ENCODE results near the gene CDK5RAP1.
"Not testable (repeated sequence)": the region's sequence is repeated elsewhere in the genome, so short reads cannot be mapped to it uniquely, and the experiment has no call there.

The CDK5RAP1 gene

DNA sequence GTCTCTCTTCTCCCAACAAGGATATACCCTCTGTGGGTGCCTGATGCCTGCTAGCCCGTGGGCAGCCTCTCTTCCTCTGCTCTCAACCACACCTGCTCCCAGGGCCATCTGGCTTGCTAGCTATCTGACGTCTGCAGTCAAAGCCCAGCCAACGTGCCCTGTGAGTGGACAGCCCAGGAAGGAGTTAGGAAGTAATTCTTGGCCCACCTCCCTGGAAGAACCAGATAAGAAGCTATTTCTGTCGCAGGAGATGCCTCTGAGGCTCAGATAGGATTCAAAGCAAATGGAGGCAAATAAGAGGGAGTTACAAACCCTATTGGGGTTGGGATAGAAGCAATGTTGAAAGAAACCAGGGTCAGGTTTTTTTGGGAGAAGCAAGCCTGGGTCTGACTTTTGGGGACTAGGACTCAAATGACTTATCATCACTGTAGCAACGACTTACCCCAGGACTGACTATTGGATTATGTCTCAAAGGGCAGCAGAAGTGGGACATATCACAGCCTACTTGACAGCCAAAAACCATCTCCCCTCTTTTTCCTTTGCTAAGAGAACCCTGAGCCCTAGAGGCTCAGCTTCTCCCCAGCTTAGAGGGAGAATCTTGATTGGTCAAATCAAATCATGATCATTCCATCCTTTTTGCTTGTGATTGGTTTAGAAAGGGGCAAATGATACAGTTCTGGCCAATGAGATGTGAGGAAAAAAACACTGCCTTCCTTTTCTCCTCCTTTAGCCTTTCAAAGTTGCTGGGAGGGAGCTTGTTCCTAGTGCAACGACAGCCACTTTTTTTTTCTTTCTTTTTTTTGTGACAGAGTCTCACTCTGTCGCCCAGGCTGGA lies 18.0 kb upstream of the CDK5RAP1 start:
- DNase-seq: no peak

- DNase-seq: no peak
Observed at GRCh38 chr20:33418033-33418432, 16.7 kb upstream of the CDK5RAP1 start.

DNA sequence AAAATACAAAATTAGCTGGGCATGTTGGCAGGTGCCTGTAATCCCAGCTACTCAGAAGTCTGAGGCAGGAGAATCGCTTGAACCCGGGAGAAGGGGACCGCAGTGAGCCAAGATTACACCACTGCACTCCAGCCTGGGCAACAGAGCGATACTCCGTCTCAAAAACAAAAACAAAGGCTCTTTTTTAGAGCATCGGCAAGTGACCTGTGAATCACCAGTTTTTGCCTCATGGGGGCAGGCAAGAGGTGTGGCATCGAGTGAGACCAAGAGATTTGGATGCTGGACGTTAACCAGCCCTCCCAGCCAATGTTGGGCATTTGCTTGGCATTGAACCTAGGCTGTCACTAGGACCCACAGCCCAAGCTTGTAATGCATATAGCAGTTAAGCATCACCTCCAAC lies 14.6 kb upstream of the CDK5RAP1 start:
- DNase-seq: no peak

GRCh38 chr20:33412484-33412838 lies 11.1 kb upstream of the CDK5RAP1 start:
- no peak for DNase-seq

DNA sequence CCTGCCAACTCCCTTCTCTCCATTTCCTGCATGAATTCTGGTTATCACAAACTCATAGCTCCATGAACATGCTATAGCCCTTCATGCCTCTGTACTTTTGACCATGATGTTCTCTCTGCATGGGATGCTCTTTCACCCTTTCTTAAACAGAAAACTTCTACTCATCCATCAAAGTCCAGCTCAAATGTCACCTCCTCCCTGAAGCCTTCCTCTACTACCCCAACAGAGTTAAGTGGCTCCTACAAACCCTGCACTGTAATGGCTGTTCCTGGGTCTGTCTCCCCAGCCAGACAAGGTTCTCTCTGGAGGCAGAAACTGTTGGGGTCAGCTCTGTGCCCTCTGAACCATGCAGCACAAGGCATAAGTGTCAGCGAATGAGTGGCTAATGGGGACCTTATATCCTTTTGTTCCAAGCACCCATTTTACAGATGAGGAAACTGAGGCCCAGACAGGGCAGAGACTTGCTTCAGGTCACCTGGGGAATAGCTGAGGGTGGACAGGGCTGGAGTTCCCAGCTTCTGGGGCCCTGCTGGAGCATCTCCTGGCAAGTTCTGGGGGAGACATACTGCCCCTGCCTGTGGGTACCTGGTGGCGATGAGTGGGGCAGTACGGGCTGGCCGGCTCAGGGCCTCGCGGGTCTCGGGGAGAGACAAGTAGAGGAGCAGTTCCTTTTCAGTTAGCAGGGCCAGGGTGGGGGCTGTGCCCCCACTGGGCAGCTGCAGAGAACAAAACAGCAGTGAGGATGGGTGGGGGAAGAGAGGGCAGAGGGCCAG lies 10.6 kb upstream of the CDK5RAP1 start:
- DNase-seq: no peak

- no peak for DNase-seq
Observed at GRCh38 chr20:33411242-33411641, 9.9 kb upstream of the CDK5RAP1 start.

DNA sequence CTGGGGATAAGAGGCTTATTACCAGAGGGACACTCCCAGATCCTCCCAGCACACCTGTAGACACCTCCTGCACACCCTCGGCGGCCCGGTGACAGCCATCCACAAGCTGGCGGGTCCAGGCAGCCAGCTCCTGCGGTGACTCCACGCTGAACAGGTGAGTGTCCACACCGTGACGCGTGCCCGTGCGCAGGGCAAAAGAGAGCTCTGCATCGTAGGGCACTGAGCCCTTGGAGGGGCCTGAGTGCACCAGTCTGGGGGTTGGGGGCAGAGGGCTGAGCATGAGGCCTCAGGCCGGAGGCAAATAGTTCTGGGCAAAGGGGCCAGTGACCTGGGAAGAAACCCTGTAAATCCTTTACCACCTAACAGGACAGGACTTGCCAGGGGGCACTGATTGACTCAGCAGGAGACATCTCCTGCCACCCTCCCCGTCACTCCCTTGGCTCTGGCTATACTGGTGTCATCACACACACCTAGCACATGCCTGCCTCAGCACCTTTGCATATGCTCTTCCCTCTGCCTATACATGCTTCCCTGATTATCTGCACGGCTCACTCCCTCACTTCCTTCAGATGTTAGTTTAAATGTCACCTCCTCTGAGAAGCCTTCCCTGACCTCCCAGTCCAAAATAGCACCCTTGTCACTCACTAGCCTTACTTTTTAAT lies 8.9 kb upstream of the CDK5RAP1 start:
- no peak for DNase-seq

GRCh38 chr20:33408716-33409654 lies 7.7 kb upstream of the CDK5RAP1 start:
- DNase-seq: no peak

- DNase-seq: no peak
Observed at GRCh38 chr20:33408313-33408712, 7.0 kb upstream of the CDK5RAP1 start.

GRCh38 chr20:33407796-33408195 lies 6.5 kb upstream of the CDK5RAP1 start:
- no peak for DNase-seq

DNA sequence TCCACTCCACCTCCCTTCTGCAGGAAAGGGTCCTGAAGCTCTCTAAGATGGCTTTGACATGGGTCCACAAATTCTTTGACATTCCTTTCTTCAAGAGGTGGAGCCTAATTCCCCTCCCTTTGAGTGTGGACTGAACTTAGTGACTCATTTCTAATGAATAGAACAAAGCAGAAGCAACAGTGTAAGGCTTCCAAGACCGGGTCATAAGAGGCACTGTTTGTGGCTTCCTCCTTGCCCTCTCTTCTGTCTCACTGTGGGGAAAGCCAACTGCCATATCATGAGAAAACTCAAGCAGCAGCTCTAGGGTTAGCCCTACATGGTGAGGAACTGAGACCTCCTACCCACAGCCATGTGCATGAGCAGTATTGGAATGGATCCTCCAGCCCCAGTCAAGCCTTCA lies 5.9 kb upstream of the CDK5RAP1 start:
- no peak for DNase-seq

DNA sequence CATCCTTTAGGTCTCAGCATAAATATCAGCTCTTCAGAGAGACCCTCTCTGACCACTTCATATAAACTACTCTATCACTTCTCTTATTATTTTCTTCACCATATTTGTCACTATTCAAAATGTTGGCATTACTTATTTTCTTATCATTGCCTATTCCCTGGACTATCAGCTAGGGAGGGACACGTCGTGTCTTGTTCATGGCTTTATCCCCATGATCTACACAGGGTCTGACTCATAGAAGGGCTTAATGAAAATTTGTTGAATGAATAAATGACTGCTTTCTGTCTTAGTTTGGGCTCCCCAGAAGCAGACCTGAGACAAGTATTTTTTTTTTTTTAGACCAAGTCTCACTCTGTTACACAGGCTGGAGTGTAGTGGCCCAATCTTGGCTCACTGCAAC lies 3.0 kb upstream of the CDK5RAP1 start:
- no peak for DNase-seq

GRCh38 chr20:33401921-33402369 lies 626 bp upstream of the CDK5RAP1 start:
- no peak for DNase-seq

DNA sequence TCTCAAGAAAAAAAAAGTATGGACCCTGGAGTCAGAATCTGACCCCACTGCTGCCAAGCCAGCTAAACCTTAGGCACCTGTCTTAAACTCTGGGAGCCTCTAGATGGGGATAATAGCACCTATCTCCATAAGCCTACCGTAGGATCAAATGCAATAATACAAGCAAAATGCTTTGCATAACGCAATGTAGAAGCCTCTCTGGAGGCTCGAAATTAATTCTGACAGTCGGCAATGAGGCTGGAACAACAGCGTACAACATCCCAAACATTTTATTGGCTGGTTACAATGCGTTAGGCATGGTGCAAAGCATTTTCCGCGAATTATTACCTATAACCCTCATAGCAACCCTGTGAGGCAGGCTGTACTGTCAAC lies 521 bp downstream of the CDK5RAP1 start:
- no peak for DNase-seq

GRCh38 chr20:33399924-33400323 lies 1.4 kb downstream of the CDK5RAP1 start:
- DNase-seq: no peak

DNA sequence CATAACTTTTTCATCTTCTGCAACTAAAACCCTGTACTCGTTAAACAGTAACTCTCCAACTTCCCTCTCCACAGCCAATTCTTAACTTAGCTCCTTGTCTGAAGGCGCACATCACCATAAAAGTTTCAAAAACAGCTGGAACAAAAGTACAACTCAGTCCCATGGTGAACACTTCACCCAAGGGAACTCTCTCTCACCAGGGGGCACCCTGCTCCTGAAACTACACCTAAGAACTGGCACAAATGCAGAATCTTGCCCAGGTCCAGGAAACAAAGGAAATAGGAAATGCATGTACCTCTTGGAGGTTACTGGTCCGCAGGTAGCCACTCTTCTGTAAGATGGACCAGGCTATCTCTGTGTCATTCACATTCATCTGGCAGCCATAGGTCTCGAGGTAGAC lies 6.6 kb downstream of the CDK5RAP1 start:
- DNase-seq: no peak

- DNase-seq: no peak
Observed at GRCh38 chr20:33393609-33394008, 7.7 kb downstream of the CDK5RAP1 start.

DNA sequence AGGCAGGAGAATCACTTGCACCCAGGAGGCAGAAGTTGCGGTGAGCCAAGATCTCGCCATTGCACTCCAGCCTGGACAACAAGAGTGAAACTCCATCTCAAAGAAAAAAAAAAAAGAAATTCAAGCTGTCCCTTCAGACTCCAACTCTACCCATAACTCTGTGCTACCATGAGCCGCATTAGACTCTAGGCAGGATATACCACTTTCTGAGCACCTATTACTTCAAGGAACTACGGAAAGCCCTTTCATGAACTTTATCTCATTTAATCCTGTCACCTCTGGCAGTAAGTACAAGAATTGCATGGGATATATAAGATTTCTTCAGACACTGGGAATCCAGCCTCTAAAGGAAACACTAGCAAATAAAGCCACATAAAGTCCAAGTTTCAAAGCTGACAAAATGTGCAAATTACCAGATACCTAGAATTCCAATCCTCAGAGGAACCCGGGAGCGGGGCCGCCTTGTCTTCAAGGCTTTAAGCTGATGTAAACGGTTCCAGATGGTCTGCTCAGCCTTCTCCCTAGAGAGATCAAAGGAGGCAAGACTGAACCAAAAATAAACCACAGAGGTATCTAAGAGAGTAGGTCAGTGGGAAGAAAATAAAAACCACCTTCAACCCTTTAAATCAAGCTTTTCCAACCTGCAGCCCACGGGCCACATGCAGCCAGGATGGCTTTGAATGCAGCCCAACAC lies 9.4 kb downstream of the CDK5RAP1 start:
- no peak for DNase-seq

- DNase-seq: not testable (repeated sequence)
Observed at GRCh38 chr20:33389326-33389725, 12.0 kb downstream of the CDK5RAP1 start.

DNA sequence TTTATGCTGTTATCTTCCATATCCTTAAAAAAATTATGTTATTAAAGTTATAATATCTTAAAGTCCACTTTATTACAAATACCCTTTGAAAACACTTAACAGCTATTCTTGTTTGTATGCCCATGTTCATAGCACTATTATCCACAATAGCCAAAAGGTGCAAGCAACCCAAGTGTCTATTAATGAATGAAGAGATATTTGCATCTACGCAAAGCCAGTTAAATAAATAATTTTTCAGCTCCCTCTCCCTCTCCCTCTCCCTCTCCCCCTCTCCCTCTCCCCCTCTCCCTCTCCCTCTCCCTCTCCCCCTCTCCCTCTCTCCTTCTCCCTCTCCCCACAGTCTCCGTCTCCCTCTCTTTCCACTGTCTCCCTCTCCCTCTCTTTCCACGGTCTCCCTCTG lies 13.1 kb downstream of the CDK5RAP1 start:
- no peak for DNase-seq

DNA sequence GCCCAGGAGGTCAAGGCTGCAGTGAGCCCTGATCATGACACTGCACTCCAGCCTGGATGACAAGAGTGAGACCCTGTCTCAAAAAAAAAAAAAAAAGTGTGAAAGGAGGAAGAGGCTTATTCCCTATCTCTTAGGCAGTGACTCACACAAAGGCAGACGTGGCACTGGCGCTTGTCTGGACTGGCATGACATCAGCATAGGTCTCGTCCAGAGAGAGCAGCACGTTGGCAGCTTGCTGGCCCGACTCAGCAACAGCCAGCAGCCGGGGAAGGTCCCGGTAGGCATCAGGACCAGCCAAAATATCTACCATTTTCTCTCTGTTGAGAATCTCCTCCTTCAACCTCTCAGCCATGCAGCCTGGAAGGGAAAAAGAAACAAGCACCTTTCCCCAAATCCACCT lies 14.1 kb downstream of the CDK5RAP1 start:
- DNase-seq: no peak

DNA sequence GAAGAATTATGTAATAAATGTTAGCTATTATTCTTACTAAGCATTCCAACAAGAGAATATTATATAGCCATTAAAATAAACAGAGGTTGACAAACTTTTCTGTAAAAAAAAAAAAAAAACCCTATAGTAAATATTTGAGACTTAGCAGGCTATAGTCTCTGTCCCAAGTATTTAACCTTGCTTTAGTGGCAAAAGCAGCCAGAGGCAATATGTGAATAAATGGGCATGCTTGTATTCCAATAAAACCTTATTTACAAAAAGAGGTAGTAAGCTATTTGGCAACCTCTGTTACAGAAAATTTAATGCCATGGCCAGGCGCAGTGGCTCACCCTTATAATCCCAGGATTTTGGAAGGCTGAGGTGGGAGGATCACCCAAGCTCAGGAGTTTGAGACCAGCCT lies 14.6 kb downstream of the CDK5RAP1 start:
- no peak for DNase-seq
